Erythroblast (primary cell): ENCODE measurements around the gene CORO2A.

Source experiments
- GATA1 ChIP-seq: IDR thresholded peaks from 2 replicates; pipeline ENCODE4 v1.6.1; 2011; ENCODE audit warnings: low read depth, mild to moderate bottlenecking, control low read depth, low read length, moderate library complexity
- POLR2A ChIP-seq: IDR thresholded peaks from 2 replicates; pipeline ENCODE4 v1.6.1; 2011; ENCODE audit warnings: mild to moderate bottlenecking, low read length

DNA sequence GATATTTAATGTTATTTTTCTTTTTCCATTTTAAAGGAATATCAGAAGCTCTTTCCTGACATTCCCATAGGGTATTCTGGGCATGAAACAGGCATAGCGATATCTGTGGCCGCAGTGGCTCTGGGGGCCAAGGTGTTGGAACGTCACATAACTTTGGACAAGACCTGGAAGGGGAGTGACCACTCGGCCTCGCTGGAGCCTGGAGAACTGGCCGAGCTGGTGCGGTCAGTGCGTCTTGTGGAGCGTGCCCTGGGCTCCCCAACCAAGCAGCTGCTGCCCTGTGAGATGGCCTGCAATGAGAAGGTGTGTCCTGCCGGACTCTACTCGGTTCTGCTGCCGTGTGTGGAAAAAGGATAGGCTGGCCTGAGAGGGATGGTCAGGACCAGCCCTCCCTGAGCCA, 111.7 kb downstream of the CORO2A start:
- TF ChIP-seq POLR2A = no peak
- no peak for TF ChIP-seq GATA1
